ENCODE results near the gene GEMIN5. TPM values are rescaled to one million over a fixed set of nuclear protein-coding genes. Genes with fewer than 3 reads are reported as not detected.

The GEMIN5 gene
- total RNA-seq, 1 donor from 2014 or later: 11.0 TPM

DNA sequence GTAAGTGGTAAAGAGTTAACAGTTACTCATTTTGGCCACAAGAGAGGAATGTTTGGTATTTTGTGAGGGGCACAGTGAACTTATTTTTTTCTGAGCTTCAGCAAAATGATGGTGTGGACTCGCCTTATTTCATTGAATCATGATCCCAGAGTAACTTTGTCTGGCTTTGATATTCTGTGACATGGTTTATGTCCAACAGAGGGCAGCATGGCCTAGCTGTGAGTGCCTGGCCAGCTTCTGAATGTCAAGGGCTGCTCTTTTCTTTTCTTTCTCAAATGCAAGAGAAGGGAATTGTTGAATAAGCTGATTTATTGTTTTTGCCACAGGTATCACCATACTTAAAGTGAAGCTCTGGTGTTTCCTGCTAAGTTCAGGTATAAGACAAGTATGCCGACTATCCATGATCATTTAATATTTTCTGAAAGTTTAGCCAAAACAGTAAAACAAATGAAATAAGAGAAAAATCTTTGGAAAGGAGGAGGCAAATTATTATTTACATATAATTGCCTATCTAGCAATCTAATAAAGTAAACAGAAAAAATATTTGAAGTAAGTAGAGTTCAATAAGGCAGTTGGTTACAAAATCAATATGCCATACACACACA is 34.6 kb upstream of the GEMIN5 start:
- TF ChIP-seq, protein P1, sequence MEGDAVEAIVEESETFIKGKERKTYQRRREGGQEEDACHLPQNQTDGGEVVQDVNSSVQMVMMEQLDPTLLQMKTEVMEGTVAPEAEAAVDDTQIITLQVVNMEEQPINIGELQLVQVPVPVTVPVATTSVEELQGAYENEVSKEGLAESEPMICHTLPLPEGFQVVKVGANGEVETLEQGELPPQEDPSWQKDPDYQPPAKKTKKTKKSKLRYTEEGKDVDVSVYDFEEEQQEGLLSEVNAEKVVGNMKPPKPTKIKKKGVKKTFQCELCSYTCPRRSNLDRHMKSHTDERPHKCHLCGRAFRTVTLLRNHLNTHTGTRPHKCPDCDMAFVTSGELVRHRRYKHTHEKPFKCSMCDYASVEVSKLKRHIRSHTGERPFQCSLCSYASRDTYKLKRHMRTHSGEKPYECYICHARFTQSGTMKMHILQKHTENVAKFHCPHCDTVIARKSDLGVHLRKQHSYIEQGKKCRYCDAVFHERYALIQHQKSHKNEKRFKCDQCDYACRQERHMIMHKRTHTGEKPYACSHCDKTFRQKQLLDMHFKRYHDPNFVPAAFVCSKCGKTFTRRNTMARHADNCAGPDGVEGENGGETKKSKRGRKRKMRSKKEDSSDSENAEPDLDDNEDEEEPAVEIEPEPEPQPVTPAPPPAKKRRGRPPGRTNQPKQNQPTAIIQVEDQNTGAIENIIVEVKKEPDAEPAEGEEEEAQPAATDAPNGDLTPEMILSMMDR (IDR thresholded peaks at IDR 0.05): peak in 2 of 3 experiments; percentile 15 to 36
- DNase-seq (ENCODE audit: low spot score in 2 of 2): no peak
- Histone ChIP-seq H3K4me1 (no peaks in the 10 kb centered on the region), H3K27ac (no peak overlapping the region), H3K9me3 (no peaks in the 10 kb centered on the region), H3K36me3 (peaks cover 6 to 13% of the 10 kb centered on the region in 2 donors), H3K4me3 (no peak overlapping the region), H3K27me3 (no peaks in the 10 kb centered on the region)
- intact Hi-C loops (cut with DNase I): no loop called here

DNA sequence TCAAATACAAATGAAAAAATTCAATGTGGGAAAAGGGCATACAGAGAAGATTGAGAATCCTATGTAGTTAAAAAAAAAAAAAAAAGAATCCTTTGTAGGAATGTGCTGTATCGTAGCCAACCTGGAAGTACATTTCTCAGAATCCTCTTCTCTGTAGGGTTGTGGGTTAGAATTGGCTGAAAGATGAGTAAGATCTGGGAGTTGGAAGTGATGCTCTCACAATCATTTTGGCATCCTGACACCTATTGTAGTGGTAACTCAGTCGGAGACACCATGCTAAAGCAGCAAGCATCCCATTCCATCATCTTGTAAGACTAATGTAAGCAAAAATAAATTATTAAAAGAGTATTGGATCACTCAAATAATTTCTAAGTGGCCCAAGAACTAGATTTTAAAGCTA is 33.5 kb upstream of the GEMIN5 start:
- H3K4me3 ChIP-seq: no peak overlapping the region
- H3K4me1 ChIP-seq: no peaks in the 10 kb centered on the region
- H3K27me3 ChIP-seq: no peaks in the 10 kb centered on the region
- TF ChIP-seq, protein P1 (IDR thresholded peaks at IDR 0.05): no peak
- intact Hi-C loops (cut with DNase I): no loop called here
- peaks cover 9 to 22% of the 10 kb centered on the region in 2 donors for H3K36me3 ChIP-seq
- H3K9me3 ChIP-seq: no peaks in the 10 kb centered on the region
- no peak for DNase-seq (ENCODE audit: low spot score in 2 of 2)
- H3K27ac ChIP-seq: no peak overlapping the region

DNA sequence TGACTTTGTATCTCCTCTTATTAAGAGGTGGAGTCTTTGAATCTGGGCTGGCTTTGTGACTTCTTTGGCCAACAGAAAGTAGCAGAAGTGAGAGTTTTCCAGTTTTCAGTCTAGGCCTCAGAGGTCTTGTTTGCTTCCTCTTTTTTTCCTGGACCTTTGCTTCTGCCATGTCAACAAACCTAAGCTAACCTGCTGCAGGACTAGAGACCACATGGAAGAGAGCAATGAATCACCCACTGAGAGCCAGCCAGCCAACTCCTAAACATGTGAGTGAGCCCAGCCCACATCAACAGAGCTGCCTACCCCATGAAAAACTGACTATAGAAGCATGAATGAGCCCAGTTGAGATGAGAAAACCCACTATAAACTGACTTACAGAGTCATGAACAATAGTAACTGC is 32.7 kb upstream of the GEMIN5 start:
- H3K27me3 ChIP-seq: no peaks in the 10 kb centered on the region
- H3K27ac ChIP-seq: no peak overlapping the region
- peaks cover 11 to 28% of the 10 kb centered on the region in 2 donors for H3K36me3 ChIP-seq
- intact Hi-C loops (cut with DNase I): no loop called here
- TF ChIP-seq, protein P1 (IDR thresholded peaks at IDR 0.05): no peak
- no peaks in the 10 kb centered on the region for H3K9me3 ChIP-seq
- no peak for DNase-seq (ENCODE audit: low spot score in 2 of 2)
- H3K4me1 ChIP-seq: no peaks in the 10 kb centered on the region
- H3K4me3 ChIP-seq: no peak overlapping the region

DNA sequence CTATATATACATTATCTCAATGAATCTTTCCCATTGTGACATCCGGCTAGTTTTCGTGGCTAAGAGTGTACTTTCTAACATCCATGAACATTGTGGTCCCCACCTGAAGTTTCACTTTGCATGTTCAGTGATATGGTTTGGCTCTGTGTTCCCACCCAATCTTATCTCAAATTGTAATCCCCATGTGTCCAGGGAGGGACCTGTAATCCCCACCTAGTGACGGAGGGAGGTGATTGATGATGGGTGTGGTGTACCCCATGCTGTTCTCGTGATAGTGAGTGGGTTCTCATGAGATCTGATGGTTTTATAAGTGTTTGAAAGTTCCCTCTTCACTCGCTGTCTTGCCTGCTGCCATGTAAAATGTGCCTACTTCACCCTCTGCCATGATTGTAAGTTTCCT is 30.9 kb upstream of the GEMIN5 start:
- H3K9me3 ChIP-seq: no peaks in the 10 kb centered on the region
- peaks cover 11 to 31% of the 10 kb centered on the region in 2 donors for H3K36me3 ChIP-seq
- H3K4me3 ChIP-seq: no peak overlapping the region
- H3K27me3 ChIP-seq: no peaks in the 10 kb centered on the region
- no peaks in the 10 kb centered on the region for H3K4me1 ChIP-seq
- DNase-seq (ENCODE audit: low spot score in 2 of 2): no peak
- intact Hi-C loops (cut with DNase I): no loop called here
- TF ChIP-seq, protein P1 (IDR thresholded peaks at IDR 0.05): no peak
- H3K27ac ChIP-seq: no peak overlapping the region

DNA sequence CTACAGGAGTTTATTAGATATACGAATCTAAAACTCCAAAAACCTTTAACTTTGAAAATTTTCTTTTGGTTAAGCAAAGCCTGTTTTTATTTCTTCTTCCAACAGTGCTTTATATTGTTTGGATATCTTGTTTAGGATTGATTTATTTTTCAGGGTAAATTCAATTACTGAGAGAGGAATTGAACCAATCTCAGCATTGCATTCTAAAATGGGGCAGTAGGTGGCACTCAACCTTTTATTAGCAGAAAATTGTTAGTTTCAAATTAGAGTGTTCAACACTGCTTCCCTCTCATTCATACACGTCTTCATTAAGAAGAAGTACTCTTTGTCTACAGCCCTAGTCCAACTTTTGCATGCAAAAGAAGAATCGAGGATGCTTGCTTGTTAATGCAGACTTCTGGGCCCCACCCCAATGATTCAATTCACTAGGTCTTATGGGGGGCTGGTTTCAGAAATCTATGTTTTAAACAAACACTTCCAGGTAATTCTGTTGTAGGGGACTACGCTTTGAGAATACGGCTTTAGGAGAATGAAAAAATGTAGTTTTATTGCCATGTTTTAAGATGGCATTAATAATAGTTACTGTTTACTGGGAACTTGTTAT is 29.5 kb upstream of the GEMIN5 start:
- Histone ChIP-seq H3K9me3 (no peaks in the 10 kb centered on the region), H3K4me3 (no peak overlapping the region), H3K27ac (no peak overlapping the region), H3K27me3 (no peaks in the 10 kb centered on the region), H3K36me3 (peaks cover 19 to 36% of the 10 kb centered on the region in 2 donors), H3K4me1 (no peaks in the 10 kb centered on the region)
- DNase-seq (ENCODE audit: low spot score in 2 of 2): no peak
- TF ChIP-seq, protein P1 (IDR thresholded peaks at IDR 0.05): peak in 1 of 3 experiments; percentile 22
- intact Hi-C loops (cut with DNase I): no loop called here
